HepG2 (cell line): Measurements from ENCODE around the gene SORL1-AS1.

Source experiments
- ERF ChIP-seq: IDR thresholded peaks from 2 replicates; pipeline ENCODE4 v1.6.1; 2018; ENCODE audit warnings: missing biosample characterization, missing genetic modification reagents
- SALL2 ChIP-seq: sonication (generic); formaldehyde crosslinking; IDR thresholded peaks from 2 replicates; pipeline ENCODE4 v1.8.1; 2023; ENCODE audit warnings: mild to moderate bottlenecking, missing genetic modification reagents, inconsistent platforms
- STAG1 ChIP-seq: sonication (generic); formaldehyde crosslinking; IDR thresholded peaks from 2 replicates; pipeline ENCODE4 v1.4.0; 2020; ENCODE audit warnings: missing genetic modification reagents
- TBL1XR1 ChIP-seq: fragments of 150-350 bp; IDR thresholded peaks from 2 replicates; pipeline ENCODE4 v1.6.1; 2014; ENCODE audit warnings: borderline replicate concordance, low read length; ENCODE audit not compliant: partially characterized antibody
- TFE3 ChIP-seq: IDR thresholded peaks from 2 replicates; pipeline ENCODE4 v1.6.1; 2016
- U2AF1 ChIP-seq: fragments of 200-400 bp; formaldehyde crosslinking; optimal IDR thresholded peaks from 2 replicates; pipeline ENCODE3; 2017; ENCODE audit warnings: mild to moderate bottlenecking, low read depth, low read length
- ZBTB33 ChIP-seq: sonication (generic); formaldehyde crosslinking; IDR thresholded peaks from 2 replicates; pipeline ENCODE4 v1.4.0; 2020; ENCODE audit warnings: missing genetic modification reagents
- ZFP37 ChIP-seq: sonication (generic); formaldehyde crosslinking; IDR thresholded peaks from 2 replicates; pipeline ENCODE4 v1.4.0; 2020; ENCODE audit warnings: missing genetic modification reagents, borderline replicate concordance
- ZIK1 ChIP-seq: sonication (generic); formaldehyde crosslinking; IDR thresholded peaks from 2 replicates; pipeline ENCODE4 v1.5.0; 2020; ENCODE audit warnings: mild to moderate bottlenecking, low read depth, missing genetic modification reagents, borderline replicate concordance
- ZNF101 ChIP-seq: sonication (generic); formaldehyde crosslinking; IDR thresholded peaks from 2 replicates; pipeline ENCODE4 v1.4.0; 2020; ENCODE audit warnings: mild to moderate bottlenecking, low read depth, missing genetic modification reagents, borderline replicate concordance
- ZNF136 ChIP-seq: sonication (generic); formaldehyde crosslinking; IDR thresholded peaks from 2 replicates; pipeline ENCODE4 v1.8.1; 2022; ENCODE audit warnings: low read depth, mild to moderate bottlenecking, moderate library complexity, missing genetic modification reagents
- ZNF362 ChIP-seq: sonication (generic); formaldehyde crosslinking; IDR thresholded peaks from 2 replicates; pipeline ENCODE4 v1.4.0; 2020; ENCODE audit warnings: missing genetic modification reagents, mild to moderate bottlenecking, borderline replicate concordance
- ZNF484 ChIP-seq: sonication (generic); formaldehyde crosslinking; IDR thresholded peaks from 2 replicates; pipeline ENCODE4 v1.5.1; 2020; ENCODE audit warnings: mild to moderate bottlenecking, low read depth, missing genetic modification reagents, borderline replicate concordance
- ZNF501 ChIP-seq: sonication (generic); formaldehyde crosslinking; IDR thresholded peaks from 2 replicates; pipeline ENCODE4 v1.5.1; 2020; ENCODE audit warnings: mild to moderate bottlenecking, moderate library complexity, missing genetic modification reagents
- ZNF510 ChIP-seq: sonication (generic); formaldehyde crosslinking; IDR thresholded peaks from 2 replicates; pipeline ENCODE4 v1.4.0; 2020; ENCODE audit warnings: low read depth, mild to moderate bottlenecking, missing genetic modification reagents
- ZNF574 ChIP-seq: sonication (generic); formaldehyde crosslinking; IDR thresholded peaks from 2 replicates; pipeline ENCODE4 v1.4.0; 2020; ENCODE audit warnings: missing genetic modification reagents
- ZNF691 ChIP-seq: sonication (generic); formaldehyde crosslinking; IDR thresholded peaks from 2 replicates; pipeline ENCODE4 v1.4.0; 2020; ENCODE audit warnings: missing genetic modification reagents, low read depth, mild to moderate bottlenecking, borderline replicate concordance
- ZNF720 ChIP-seq: sonication (generic); formaldehyde crosslinking; IDR thresholded peaks from 2 replicates; pipeline ENCODE4 v1.4.0; 2020; ENCODE audit warnings: missing genetic modification reagents
- ZNF777 ChIP-seq: sonication (generic); formaldehyde crosslinking; IDR thresholded peaks from 2 replicates; pipeline ENCODE4 v1.4.0; 2020; ENCODE audit warnings: missing genetic modification reagents
- ZNF850 ChIP-seq: sonication (generic); formaldehyde crosslinking; conservative IDR thresholded peaks from 2 replicates; pipeline ENCODE4 v1.9.0; 2021; ENCODE audit warnings: mild to moderate bottlenecking, missing genetic modification reagents
- ZSCAN25 ChIP-seq: sonication (generic); formaldehyde crosslinking; IDR thresholded peaks from 2 replicates; pipeline ENCODE4 v1.8.0; 2022; ENCODE audit warnings: mild to moderate bottlenecking, missing genetic modification reagents

Gene SORL1-AS1

GRCh38 chr11:121459413-121460017, 6.7 kb upstream of the SORL1-AS1 start (continued):
- TF ChIP-seq ZNF574, result peak; percentile 93
- no peak for TF ChIP-seq ZNF850 (CRISPR knock-in tag)
- TF ChIP-seq ZNF501 (CRISPR knock-in tag), result no peak
- TF ChIP-seq U2AF1, result peak; percentile 45
- TF ChIP-seq TFE3 (CRISPR knock-in tag), result peak; percentile 87
- peak; percentile 61 for TF ChIP-seq TBL1XR1
- peak; percentile 75; the same call in 1 of the 2 replicates for TF ChIP-seq ZSCAN25 (CRISPR knock-in tag)
- peak; percentile 87 for TF ChIP-seq ZNF362
- TF ChIP-seq ZNF484 (CRISPR knock-in tag), result no peak
- peak; percentile 81 for TF ChIP-seq SALL2 (CRISPR knock-in tag)
- TF ChIP-seq STAG1 (CRISPR knock-in tag), result peak; percentile 41
- peak; percentile 99 for TF ChIP-seq ERF (CRISPR knock-in tag)
- TF ChIP-seq ZFP37 (CRISPR knock-in tag), result 0 out of 2 replicates have a peak, but pooled peaks have one; percentile 80
- TF ChIP-seq ZNF101 (CRISPR knock-in tag), result no peak
- peak; percentile 91 for TF ChIP-seq ZNF510 (CRISPR knock-in tag)
- peak; percentile 72; the same call in 1 of the 2 replicates for TF ChIP-seq ZNF136
- TF ChIP-seq ZIK1, result 0 out of 2 replicates have a peak, but pooled peaks have one; percentile 72
- peak; percentile 93; the same call in 1 of the 2 replicates for TF ChIP-seq ZNF691 (CRISPR knock-in tag)
- no peak for TF ChIP-seq ZNF777 (CRISPR knock-in tag)
- peak; percentile 84 for TF ChIP-seq ZBTB33
- TF ChIP-seq ZNF720 (CRISPR knock-in tag), result no peak
